MG63 (cell line): Measurements from ENCODE around the gene IQCE. TPM values are rescaled to one million over a fixed set of nuclear protein-coding genes. Genes with fewer than 3 reads are reported as not detected.
"Not testable (repeated sequence)": the region's sequence is repeated elsewhere in the genome, so short reads cannot be mapped to it uniquely, and the experiment has no call there.

ENCODE experiments used
- DNase-seq: peaks from one replicate; pipeline ENCODE4 v3.0.0-alpha.2; 2020
- H3K27me3 ChIP-seq: fragments of 250-450 bp; sonication (Bioruptor Pico); 2 replicates; pipeline ENCODE4 v1.5.1; 2020; ENCODE audit warnings: mild to moderate bottlenecking, moderate library complexity
- H3K36me3 ChIP-seq: fragments of 250-450 bp; sonication (Bioruptor Pico); 2 replicates; pipeline ENCODE4 v1.5.1; 2020; ENCODE audit warnings: mild to moderate bottlenecking, moderate library complexity
- H3K4me3 ChIP-seq: fragments of 250-450 bp; sonication (Bioruptor Pico); 2 replicates; pipeline ENCODE4 v1.5.1; 2020; ENCODE audit warnings: mild to moderate bottlenecking, moderate library complexity
- H3K9me3 ChIP-seq: fragments of 250-450 bp; sonication (Bioruptor Pico); 2 replicates; pipeline ENCODE4 v1.5.1; 2020; ENCODE audit warnings: mild to moderate bottlenecking, moderate library complexity
- total RNA-seq: library from RNA; depleted of rRNA; stranded (reverse); fragments of >200 nt; shearing (Covaris generic); gene quantifications from 2 replicates; pipeline ENCODE4 v1.2.3, GENCODE V29; 2014; ENCODE audit warnings: low replicate concordance

The IQCE gene
- total RNA-seq, 1 experiment from 2014 or later, result 18.2 TPM

- peaks cover 2% of the 10 kb centered on the region for H3K36me3 ChIP-seq
- no peaks in the 10 kb centered on the region for H3K9me3 ChIP-seq
- H3K4me3 ChIP-seq, result no peak overlapping the region
- no peak for DNase-seq
- no peaks in the 10 kb centered on the region for H3K27me3 ChIP-seq
Measured at GRCh38 chr7:2598154-2598823, 39.5 kb downstream of the IQCE start.

- Histone ChIP-seq H3K9me3 (no peaks in the 10 kb centered on the region), H3K4me3 (no peak overlapping the region), H3K36me3 (no peaks in the 10 kb centered on the region; the same call in 1 of the 2 replicates), H3K27me3 (no peaks in the 10 kb centered on the region)
- DNase-seq, result no peak
Measured at GRCh38 chr7:2601065-2601464, 42.3 kb downstream of the IQCE start.

GRCh38 chr7:2601907-2602306 is 43.1 kb downstream of the IQCE start:
- H3K27me3 ChIP-seq, result no peaks in the 10 kb centered on the region
- H3K4me3 ChIP-seq, result no peak overlapping the region
- H3K9me3 ChIP-seq, result no peaks in the 10 kb centered on the region
- H3K36me3 ChIP-seq, result no peaks in the 10 kb centered on the region; the same call in 1 of the 2 replicates
- DNase-seq, result no peak

GRCh38 chr7:2602406-2603043 is 43.7 kb downstream of the IQCE start:
- H3K4me3 ChIP-seq, result no peak overlapping the region
- DNase-seq, result no peak

GRCh38 chr7:2603044-2603965 is 44.5 kb downstream of the IQCE start:
- Histone ChIP-seq H3K9me3 (no peaks in the 10 kb centered on the region), H3K27me3 (no peaks in the 10 kb centered on the region), H3K4me3 (no peak overlapping the region), H3K36me3 (no peaks in the 10 kb centered on the region; the same call in 1 of the 2 replicates)
- no peak for DNase-seq

More at GRCh38 chr7:2602406-2603043, 43.7 kb downstream of the IQCE start:
- Histone ChIP-seq H3K36me3 (no peaks in the 10 kb centered on the region; the same call in 1 of the 2 replicates), H3K9me3 (no peaks in the 10 kb centered on the region), H3K27me3 (no peaks in the 10 kb centered on the region)

GRCh38 chr7:2604608-2605174 is 45.9 kb downstream of the IQCE start:
- H3K4me3 ChIP-seq, result no peak overlapping the region
- no peaks in the 10 kb centered on the region; the same call in 1 of the 2 replicates for H3K36me3 ChIP-seq
- DNase-seq, result no peak
- no peaks in the 10 kb centered on the region for H3K27me3 ChIP-seq
- no peaks in the 10 kb centered on the region for H3K9me3 ChIP-seq

GRCh38 chr7:2605608-2606538 is 47.1 kb downstream of the IQCE start:
- Histone ChIP-seq H3K36me3 (no peaks in the 10 kb centered on the region; the same call in 1 of the 2 replicates), H3K27me3 (no peaks in the 10 kb centered on the region), H3K4me3 (no peak overlapping the region), H3K9me3 (no peaks in the 10 kb centered on the region)
- no peak for DNase-seq

GRCh38 chr7:2606539-2606936 is 47.8 kb downstream of the IQCE start:
- no peaks in the 10 kb centered on the region for H3K27me3 ChIP-seq
- H3K9me3 ChIP-seq, result no peaks in the 10 kb centered on the region
- no peak overlapping the region for H3K4me3 ChIP-seq
- DNase-seq, result no peak
- no peaks in the 10 kb centered on the region; the same call in 1 of the 2 replicates for H3K36me3 ChIP-seq

GRCh38 chr7:2607122-2607922 is 48.5 kb downstream of the IQCE start:
- no peaks in the 10 kb centered on the region for H3K9me3 ChIP-seq
- no peaks in the 10 kb centered on the region for H3K27me3 ChIP-seq
- H3K36me3 ChIP-seq, result no peaks in the 10 kb centered on the region; the same call in 1 of the 2 replicates
- H3K4me3 ChIP-seq, result no peak overlapping the region
- DNase-seq, result peak; percentile 54

- H3K36me3 ChIP-seq, result no peaks in the 10 kb centered on the region; the same call in 1 of the 2 replicates
- no peak for DNase-seq
Measured at GRCh38 chr7:2607923-2608904, 49.4 kb downstream of the IQCE start.

GRCh38 chr7:2608921-2609411 is 50.2 kb downstream of the IQCE start:
- H3K4me3 ChIP-seq, result no peak overlapping the region
- H3K9me3 ChIP-seq, result no peaks in the 10 kb centered on the region
- H3K27me3 ChIP-seq, result no peaks in the 10 kb centered on the region
- no peak for DNase-seq
- H3K36me3 ChIP-seq, result no peaks in the 10 kb centered on the region; the same call in 1 of the 2 replicates

More at GRCh38 chr7:2607923-2608904, 49.4 kb downstream of the IQCE start:
- Histone ChIP-seq H3K27me3 (no peaks in the 10 kb centered on the region), H3K4me3 (no peak overlapping the region), H3K9me3 (no peaks in the 10 kb centered on the region)

GRCh38 chr7:2609646-2610045 is 50.9 kb downstream of the IQCE start:
- not testable (repeated sequence) for H3K9me3 ChIP-seq, H3K36me3 ChIP-seq, H3K4me3 ChIP-seq, DNase-seq, H3K27me3 ChIP-seq

GRCh38 chr7:2610466-2610865 is 51.7 kb downstream of the IQCE start:
- Histone ChIP-seq H3K4me3 (no peak overlapping the region), H3K9me3 (no peaks in the 10 kb centered on the region), H3K27me3 (no peaks in the 10 kb centered on the region), H3K36me3 (no peaks in the 10 kb centered on the region)
- no peak for DNase-seq

- Histone ChIP-seq H3K9me3 (no peaks in the 10 kb centered on the region), H3K27me3 (no peaks in the 10 kb centered on the region), H3K36me3 (no peaks in the 10 kb centered on the region), H3K4me3 (no peak overlapping the region)
- DNase-seq, result no peak
Measured at GRCh38 chr7:2610898-2611297, 52.1 kb downstream of the IQCE start.
